A549 treated with AZD9567 at 1 μM for 4 hours (cell line): Measurements from ENCODE around the gene TUSC7. TPM values are rescaled to one million over a fixed set of nuclear protein-coding genes. Genes with fewer than 3 reads are reported as not detected.

ENCODE experiments used
- total RNA-seq: library from RNA; stranded (reverse); fragments of 200-300 nt; extraction: Qiagen RNA extraction; gene quantifications from 5 replicates; pipeline ENCODE4 v1.2.3, GENCODE V29; 2022; ENCODE audit not compliant: insufficient read depth

TUSC7 gene
- total RNA-seq: not detected in 5 replicates

DNA sequence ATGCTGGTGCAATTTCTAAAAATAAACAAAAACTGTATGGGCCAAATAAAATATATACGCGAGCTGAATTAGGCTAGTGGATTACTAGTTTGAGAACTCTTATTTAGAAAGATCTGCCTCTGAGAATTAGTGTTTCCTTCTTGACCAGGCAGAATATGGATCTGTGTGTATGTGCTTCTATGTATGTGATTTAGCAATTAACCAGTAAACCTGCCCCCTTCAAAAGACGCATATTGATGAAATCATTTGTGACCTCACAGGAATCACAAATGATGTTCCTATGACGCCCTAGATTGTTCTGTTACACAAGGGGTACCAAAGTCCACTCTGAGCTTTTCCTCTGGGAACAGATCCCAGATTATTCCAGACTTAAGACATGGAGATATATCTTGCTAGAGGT lies at the start of gene TUSC7:
TUSC7 (plus strand) TSS at position 301 of the 400 bp plus-strand sequence.

